ENCODE data around the gene PRSS48.

Gene PRSS48

GRCh38 chr4:151256134-151256533, 20.8 kb upstream of the PRSS48 start:
- Mint-ChIP-seq H3K36me3 (ENCODE audit: low read depth) (peaks cover 17% of the 10 kb centered on the region), H3K4me3 (no peak overlapping the region), H3K27me3 (ENCODE audit: low read depth) (no peaks in the 10 kb centered on the region), H3K27ac (no peak overlapping the region), H3K4me1 (no peaks in the 10 kb centered on the region), H3K9me3 (peaks cover 3% of the 10 kb centered on the region)
- TF ChIP-seq CTCF (IDR thresholded peaks at IDR 0.05; ENCODE audit: unreplicated experiment in 3 of 3), result no peak

GRCh38 chr4:151257704-151258103, 19.3 kb upstream of the PRSS48 start:
- no peak for TF ChIP-seq CTCF (IDR thresholded peaks at IDR 0.05; ENCODE audit: unreplicated experiment in 3 of 3)
- Mint-ChIP-seq H3K27ac (no peak overlapping the region), H3K36me3 (ENCODE audit: low read depth) (peaks cover 17% of the 10 kb centered on the region), H3K9me3 (peaks cover 3% of the 10 kb centered on the region), H3K4me3 (no peak overlapping the region), H3K27me3 (ENCODE audit: low read depth) (no peaks in the 10 kb centered on the region), H3K4me1 (peaks cover 6% of the 10 kb centered on the region)

GRCh38 chr4:151259752-151260151, 17.2 kb upstream of the PRSS48 start:
- no peak overlapping the region for H3K27ac Mint-ChIP-seq
- peaks cover 5% of the 10 kb centered on the region for H3K9me3 Mint-ChIP-seq
- H3K4me3 Mint-ChIP-seq, result no peak overlapping the region
- no peak for TF ChIP-seq CTCF (IDR thresholded peaks at IDR 0.05; ENCODE audit: unreplicated experiment in 3 of 3)
- no peaks in the 10 kb centered on the region for H3K27me3 Mint-ChIP-seq (ENCODE audit: low read depth)
- peaks cover 21% of the 10 kb centered on the region for H3K36me3 Mint-ChIP-seq (ENCODE audit: low read depth)
- H3K4me1 Mint-ChIP-seq, result peaks cover 14% of the 10 kb centered on the region

- Mint-ChIP-seq H3K27me3 (ENCODE audit: low read depth) (no peaks in the 10 kb centered on the region), H3K36me3 (ENCODE audit: low read depth) (peaks cover 21% of the 10 kb centered on the region), H3K4me1 (peaks cover 14% of the 10 kb centered on the region), H3K9me3 (peaks cover 5% of the 10 kb centered on the region), H3K27ac (no peak overlapping the region), H3K4me3 (no peak overlapping the region)
- TF ChIP-seq CTCF (IDR thresholded peaks at IDR 0.05; ENCODE audit: unreplicated experiment in 3 of 3), result no peak
Measured at GRCh38 chr4:151260526-151260925, 16.4 kb upstream of the PRSS48 start.

- H3K27me3 Mint-ChIP-seq (ENCODE audit: low read depth), result no peaks in the 10 kb centered on the region
- peaks cover 14% of the 10 kb centered on the region for H3K36me3 Mint-ChIP-seq (ENCODE audit: low read depth)
- peak overlapping the region in 1 of 3 experiments; percentile 44 for H3K27ac Mint-ChIP-seq
- H3K4me3 Mint-ChIP-seq, result no peak overlapping the region
- no peak for TF ChIP-seq CTCF (IDR thresholded peaks at IDR 0.05; ENCODE audit: unreplicated experiment in 3 of 3)
- peaks cover 14% of the 10 kb centered on the region for H3K4me1 Mint-ChIP-seq
- H3K9me3 Mint-ChIP-seq, result peaks cover 5% of the 10 kb centered on the region
Measured at GRCh38 chr4:151263455-151263854, 13.5 kb upstream of the PRSS48 start.

GRCh38 chr4:151266497-151266896, 10.5 kb upstream of the PRSS48 start:
- H3K9me3 Mint-ChIP-seq, result peaks cover 7% of the 10 kb centered on the region

More at GRCh38 chr4:151266497-151266896, 10.5 kb upstream of the PRSS48 start:
- H3K4me3 Mint-ChIP-seq, result no peak overlapping the region
- H3K27ac Mint-ChIP-seq, result no peak overlapping the region
- no peaks in the 10 kb centered on the region for H3K27me3 Mint-ChIP-seq (ENCODE audit: low read depth)
- TF ChIP-seq CTCF (IDR thresholded peaks at IDR 0.05; ENCODE audit: unreplicated experiment in 3 of 3), result no peak
- H3K36me3 Mint-ChIP-seq (ENCODE audit: low read depth), result peaks cover 15% of the 10 kb centered on the region
- peaks cover 14% of the 10 kb centered on the region for H3K4me1 Mint-ChIP-seq

All from nephron (organoid).